ENCODE measurements around the gene PRLHR.

DNA sequence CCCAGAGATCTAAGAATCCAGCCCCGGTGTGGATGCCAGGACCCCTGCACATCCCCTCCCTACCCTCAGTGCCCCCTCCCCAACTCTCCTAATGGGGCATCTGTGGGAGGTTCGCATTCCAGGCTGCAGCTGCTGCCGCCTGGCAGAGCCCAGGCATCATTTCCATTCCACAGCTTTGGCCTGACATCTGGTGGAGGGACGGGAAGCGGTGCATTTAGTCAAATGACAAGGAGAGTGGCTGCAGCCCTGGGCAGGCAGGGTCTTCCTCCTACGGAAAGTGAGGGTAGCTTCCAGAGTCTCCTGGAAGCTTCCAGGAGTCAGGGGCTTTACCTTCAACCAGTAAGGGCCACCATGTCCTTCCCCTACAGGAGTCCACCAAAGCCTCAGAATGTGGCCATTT lies 30.8 kb downstream of the PRLHR start:
- TF ChIP-seq, protein P1, sequence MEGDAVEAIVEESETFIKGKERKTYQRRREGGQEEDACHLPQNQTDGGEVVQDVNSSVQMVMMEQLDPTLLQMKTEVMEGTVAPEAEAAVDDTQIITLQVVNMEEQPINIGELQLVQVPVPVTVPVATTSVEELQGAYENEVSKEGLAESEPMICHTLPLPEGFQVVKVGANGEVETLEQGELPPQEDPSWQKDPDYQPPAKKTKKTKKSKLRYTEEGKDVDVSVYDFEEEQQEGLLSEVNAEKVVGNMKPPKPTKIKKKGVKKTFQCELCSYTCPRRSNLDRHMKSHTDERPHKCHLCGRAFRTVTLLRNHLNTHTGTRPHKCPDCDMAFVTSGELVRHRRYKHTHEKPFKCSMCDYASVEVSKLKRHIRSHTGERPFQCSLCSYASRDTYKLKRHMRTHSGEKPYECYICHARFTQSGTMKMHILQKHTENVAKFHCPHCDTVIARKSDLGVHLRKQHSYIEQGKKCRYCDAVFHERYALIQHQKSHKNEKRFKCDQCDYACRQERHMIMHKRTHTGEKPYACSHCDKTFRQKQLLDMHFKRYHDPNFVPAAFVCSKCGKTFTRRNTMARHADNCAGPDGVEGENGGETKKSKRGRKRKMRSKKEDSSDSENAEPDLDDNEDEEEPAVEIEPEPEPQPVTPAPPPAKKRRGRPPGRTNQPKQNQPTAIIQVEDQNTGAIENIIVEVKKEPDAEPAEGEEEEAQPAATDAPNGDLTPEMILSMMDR (IDR thresholded peaks at IDR 0.05) = no peak
- TF ChIP-seq EP300 (IDR thresholded peaks at IDR 0.05) (no peak), POLR2A (IDR thresholded peaks at IDR 0.05) (no peak)
